ENCODE results near the gene KRT32. TPM values are rescaled to one million over a fixed set of nuclear protein-coding genes. Genes with fewer than 3 reads are reported as not detected.

KRT32 gene
- total RNA-seq, 1 experiment from 2014 or later, result 1.5 TPM

- H3K27me3 ChIP-seq (ENCODE audit: low read length), result no peaks in the 10 kb centered on the region
- intact Hi-C loops (cut with micrococcal nuclease), result no loop called here
- no peak overlapping the region for H3K4me3 ChIP-seq (ENCODE audit: low read length)
- no peaks in the 10 kb centered on the region for H3F3A ChIP-seq (ENCODE audit: low read length, unreplicated experiment)
- no peaks in the 10 kb centered on the region for H3K79me2 ChIP-seq (ENCODE audit: low read length)
- ATAC-seq (no peak), DNase-seq (no peak)
- no TSS peak for BruUV-seq (replicated peaks)
- no peaks in the 10 kb centered on the region for H4K20me1 ChIP-seq (ENCODE audit: low read length)
- TF ChIP-seq CTCF (conservative IDR thresholded peaks at IDR 0.05; ENCODE audit: low read depth, low read length) (no peak), EZH2phosphoT487 (IDR thresholded peaks at IDR 0.05; ENCODE audit: borderline replicate concordance, low read length) (no peak), EZH2 (IDR thresholded peaks at IDR 0.05; ENCODE audit: low read length, unreplicated experiment) (no peak)
- no peaks in the 10 kb centered on the region for H3K9me2 ChIP-seq (replicated peaks; ENCODE audit: low read length)
- H3K36me3 ChIP-seq (ENCODE audit: low read depth, low read length), result no peaks in the 10 kb centered on the region
- no peaks in the 10 kb centered on the region for H3K4me1 ChIP-seq (ENCODE audit: insufficient read depth, low read length)
- H3K4me2 ChIP-seq (ENCODE audit: low read length), result no peak overlapping the region
- H2AFZ ChIP-seq (ENCODE audit: low read length), result no peak overlapping the region
- ChIA-PET POLR2A (ENCODE audit: unreplicated experiment) (no interaction called here), CTCF (no interaction called here)
- H3K9ac ChIP-seq (ENCODE audit: low read length), result no peak overlapping the region
- no peak overlapping the region for H3K27ac ChIP-seq (ENCODE audit: low read length)
- no peaks in the 10 kb centered on the region for H3K9me3 ChIP-seq (ENCODE audit: low read length)
Measured at GRCh38 chr17:41457676-41458075, 9.5 kb downstream of the KRT32 start.

DNA sequence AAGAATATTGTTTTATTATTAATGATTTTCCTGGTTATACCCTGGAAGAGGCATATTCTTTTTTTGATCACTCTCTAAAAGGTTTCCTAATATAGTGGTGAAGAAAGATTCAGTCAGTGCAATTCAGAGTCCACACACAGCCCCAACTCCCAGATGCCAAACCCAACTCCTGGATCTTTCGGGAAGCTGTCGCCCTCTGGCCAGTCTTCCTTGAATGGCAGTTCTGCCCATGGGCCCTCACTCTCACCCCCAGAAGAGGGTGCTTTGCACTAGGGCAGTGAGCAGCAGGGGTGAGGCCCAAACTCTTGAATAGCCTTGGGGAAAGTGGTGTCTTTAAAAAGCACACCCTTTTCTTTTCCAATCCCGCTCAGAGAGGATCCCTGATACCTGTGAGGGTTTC, 11.0 kb downstream of the KRT32 start:
- ATAC-seq (no peak), DNase-seq (no peak)
- POLR2A ChIA-PET (ENCODE audit: unreplicated experiment), result no interaction called here
- no peaks in the 10 kb centered on the region for H3K27me3 ChIP-seq (ENCODE audit: low read length)
- no peak for TF ChIP-seq EZH2 (IDR thresholded peaks at IDR 0.05; ENCODE audit: low read length, unreplicated experiment)
- TF ChIP-seq CTCF (conservative IDR thresholded peaks at IDR 0.05; ENCODE audit: low read depth, low read length), result no peak
- TF ChIP-seq EZH2phosphoT487 (IDR thresholded peaks at IDR 0.05; ENCODE audit: borderline replicate concordance, low read length), result no peak
- H3K9me2 ChIP-seq (replicated peaks; ENCODE audit: low read length), result no peaks in the 10 kb centered on the region
- BruUV-seq (replicated peaks), result no TSS peak
- no peak overlapping the region for H3K4me2 ChIP-seq (ENCODE audit: low read length)
- no peak overlapping the region for H3K27ac ChIP-seq (ENCODE audit: low read length)
- H3K4me3 ChIP-seq (ENCODE audit: low read length), result no peak overlapping the region
- no peaks in the 10 kb centered on the region for H3K79me2 ChIP-seq (ENCODE audit: low read length)
- H3K36me3 ChIP-seq (ENCODE audit: low read depth, low read length), result no peaks in the 10 kb centered on the region
- H3K4me1 ChIP-seq (ENCODE audit: insufficient read depth, low read length), result no peaks in the 10 kb centered on the region
- no peak overlapping the region for H3K9ac ChIP-seq (ENCODE audit: low read length)
- no peaks in the 10 kb centered on the region for H3F3A ChIP-seq (ENCODE audit: low read length, unreplicated experiment)
- no peak overlapping the region for H2AFZ ChIP-seq (ENCODE audit: low read length)
- CTCF ChIA-PET, result no interaction called here
- intact Hi-C loops (cut with micrococcal nuclease), result no loop called here
- no peaks in the 10 kb centered on the region for H3K9me3 ChIP-seq (ENCODE audit: low read length)
- H4K20me1 ChIP-seq (ENCODE audit: low read length), result no peaks in the 10 kb centered on the region

GRCh38 chr17:41455236-41455635, 11.9 kb downstream of the KRT32 start:
- no peaks in the 10 kb centered on the region for H3K36me3 ChIP-seq (ENCODE audit: low read depth, low read length)
- no peaks in the 10 kb centered on the region for H3K27me3 ChIP-seq (ENCODE audit: low read length)
- H3K9me2 ChIP-seq (replicated peaks; ENCODE audit: low read length), result no peaks in the 10 kb centered on the region
- TF ChIP-seq EZH2phosphoT487 (IDR thresholded peaks at IDR 0.05; ENCODE audit: borderline replicate concordance, low read length) (no peak), CTCF (conservative IDR thresholded peaks at IDR 0.05; ENCODE audit: low read depth, low read length) (no peak), EZH2 (IDR thresholded peaks at IDR 0.05; ENCODE audit: low read length, unreplicated experiment) (no peak)
- CTCF ChIA-PET, result no interaction called here
- ATAC-seq, result no peak
- no peaks in the 10 kb centered on the region for H3K9me3 ChIP-seq (ENCODE audit: low read length)
- no peak overlapping the region for H3K4me2 ChIP-seq (ENCODE audit: low read length)
- no peak for DNase-seq
- no peak overlapping the region for H3K9ac ChIP-seq (ENCODE audit: low read length)
- no peak overlapping the region for H3K4me3 ChIP-seq (ENCODE audit: low read length)
- POLR2A ChIA-PET (ENCODE audit: unreplicated experiment), result no interaction called here
- H4K20me1 ChIP-seq (ENCODE audit: low read length), result no peaks in the 10 kb centered on the region
- no peaks in the 10 kb centered on the region for H3F3A ChIP-seq (ENCODE audit: low read length, unreplicated experiment)
- H3K27ac ChIP-seq (ENCODE audit: low read length), result no peak overlapping the region
- H2AFZ ChIP-seq (ENCODE audit: low read length), result no peak overlapping the region
- no peaks in the 10 kb centered on the region for H3K4me1 ChIP-seq (ENCODE audit: insufficient read depth, low read length)
- intact Hi-C loops (cut with micrococcal nuclease), result no loop called here
- no peaks in the 10 kb centered on the region for H3K79me2 ChIP-seq (ENCODE audit: low read length)
- no TSS peak for BruUV-seq (replicated peaks)
